ENCODE data around the gene INTS11. TPM values are rescaled to one million over a fixed set of nuclear protein-coding genes. Genes with fewer than 3 reads are reported as not detected.

INTS11 gene
- total and polyA plus RNA-seq, 12 donors = 53.0 to 601 (median 88.8) TPM

DNA sequence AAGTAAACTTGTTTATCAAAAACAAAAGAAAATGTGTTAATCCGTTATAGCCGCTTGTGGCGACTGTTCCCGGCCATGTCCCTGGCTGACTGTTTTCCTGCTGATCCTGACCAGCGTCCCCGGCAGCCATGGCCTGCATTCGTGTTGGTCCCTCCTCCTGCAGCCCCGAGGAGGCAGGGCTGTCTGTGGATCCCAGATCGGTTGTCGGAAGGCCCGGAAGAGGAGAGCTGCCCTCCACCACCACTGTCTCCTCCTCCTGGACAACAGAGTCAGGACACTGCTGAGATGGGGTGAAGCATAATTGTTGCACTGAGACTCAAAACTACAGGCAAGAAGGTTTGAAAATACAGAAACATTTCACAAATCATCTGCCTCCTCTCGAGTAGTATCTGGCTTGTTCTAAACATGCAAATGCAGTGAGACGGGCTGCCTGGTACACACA is 37.5 kb upstream of the INTS11 start:
- Histone ChIP-seq H3K4me3 (no peak overlapping the region), H3K4me1 (replicated peaks in 1 of 2) (no peaks in the 10 kb centered on the region), H3K36me3 (replicated peaks in 1 of 2) (no peaks in the 10 kb centered on the region), H3K27ac (peak overlapping the region in 2 of 5 donors; percentile 50 to 87), H3K27me3 (no peaks in the 10 kb centered on the region), H3K9me3 (replicated peaks in 1 of 3) (no peaks in the 10 kb centered on the region)
- 13 to 18% (median 14%) methylated on average over 13 of the region's 13 CpGs for WGBS, 4 donors
- DNase-seq = peak in 5 of 7 donors; percentile 31 to 63 (median 57)
- no peak for TF ChIP-seq POLR2A (IDR thresholded peaks at IDR 0.05)
- TF ChIP-seq, protein P1, sequence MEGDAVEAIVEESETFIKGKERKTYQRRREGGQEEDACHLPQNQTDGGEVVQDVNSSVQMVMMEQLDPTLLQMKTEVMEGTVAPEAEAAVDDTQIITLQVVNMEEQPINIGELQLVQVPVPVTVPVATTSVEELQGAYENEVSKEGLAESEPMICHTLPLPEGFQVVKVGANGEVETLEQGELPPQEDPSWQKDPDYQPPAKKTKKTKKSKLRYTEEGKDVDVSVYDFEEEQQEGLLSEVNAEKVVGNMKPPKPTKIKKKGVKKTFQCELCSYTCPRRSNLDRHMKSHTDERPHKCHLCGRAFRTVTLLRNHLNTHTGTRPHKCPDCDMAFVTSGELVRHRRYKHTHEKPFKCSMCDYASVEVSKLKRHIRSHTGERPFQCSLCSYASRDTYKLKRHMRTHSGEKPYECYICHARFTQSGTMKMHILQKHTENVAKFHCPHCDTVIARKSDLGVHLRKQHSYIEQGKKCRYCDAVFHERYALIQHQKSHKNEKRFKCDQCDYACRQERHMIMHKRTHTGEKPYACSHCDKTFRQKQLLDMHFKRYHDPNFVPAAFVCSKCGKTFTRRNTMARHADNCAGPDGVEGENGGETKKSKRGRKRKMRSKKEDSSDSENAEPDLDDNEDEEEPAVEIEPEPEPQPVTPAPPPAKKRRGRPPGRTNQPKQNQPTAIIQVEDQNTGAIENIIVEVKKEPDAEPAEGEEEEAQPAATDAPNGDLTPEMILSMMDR (IDR thresholded peaks at IDR 0.05) = peak in 1 of 6 experiments; percentile 18
- intact Hi-C loops (cut with DNase I) = no loop called here

DNA sequence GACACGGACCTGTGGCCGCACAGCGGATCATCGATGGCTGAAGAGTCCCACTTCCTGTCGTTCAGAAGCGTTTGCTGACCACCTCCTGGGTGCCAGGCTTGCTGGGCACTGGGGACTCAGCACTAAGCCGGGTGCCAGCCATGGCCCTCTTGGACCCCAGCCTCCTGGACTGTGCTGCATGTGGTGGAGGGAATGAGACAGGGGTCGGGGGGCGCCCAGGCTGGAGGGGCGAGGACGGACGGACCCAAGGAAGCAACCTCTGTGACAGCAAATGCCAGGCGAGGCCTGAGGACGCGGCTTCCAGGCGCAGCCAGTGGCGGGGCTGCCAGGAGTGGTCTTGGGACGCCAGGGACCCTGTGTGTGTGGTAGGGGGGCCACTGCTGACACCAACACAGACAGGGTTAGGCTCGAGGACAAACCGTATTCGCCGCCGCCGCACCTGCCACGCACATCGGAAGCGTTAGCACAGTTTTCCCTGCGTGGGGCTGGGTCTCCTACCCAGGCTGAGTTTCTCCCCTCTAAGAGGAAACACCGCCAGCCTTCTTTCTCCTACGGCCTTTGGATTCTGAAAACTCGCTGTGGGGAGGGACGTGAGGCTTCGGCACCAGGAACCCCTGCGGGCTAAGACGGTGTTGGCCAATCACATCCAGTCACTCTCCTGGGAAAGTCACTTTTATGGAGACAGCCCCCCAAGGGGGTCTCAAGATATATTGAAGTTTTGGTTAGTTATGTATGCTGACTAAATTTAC is 36.9 kb upstream of the INTS11 start:
- H3K4me1 ChIP-seq (replicated peaks in 1 of 2) = no peaks in the 10 kb centered on the region
- H3K36me3 ChIP-seq (replicated peaks in 1 of 2) = no peaks in the 10 kb centered on the region
- no peak overlapping the region for H3K4me3 ChIP-seq
- DNase-seq = peak in 1 of 7 donors; percentile 8
- TF ChIP-seq POLR2A (IDR thresholded peaks at IDR 0.05) = no peak
- TF ChIP-seq, protein P1 (IDR thresholded peaks at IDR 0.05) = no peak
- 75 to 80% (median 77%) methylated on average over 26 to 35 of the region's 35 CpGs for WGBS, 4 donors
- no peaks in the 10 kb centered on the region for H3K9me3 ChIP-seq (replicated peaks in 1 of 3)
- intact Hi-C loops (cut with DNase I) = no loop called here
- peak overlapping the region in 2 of 5 donors; percentile 50 to 87 for H3K27ac ChIP-seq
- no peaks in the 10 kb centered on the region for H3K27me3 ChIP-seq

DNA sequence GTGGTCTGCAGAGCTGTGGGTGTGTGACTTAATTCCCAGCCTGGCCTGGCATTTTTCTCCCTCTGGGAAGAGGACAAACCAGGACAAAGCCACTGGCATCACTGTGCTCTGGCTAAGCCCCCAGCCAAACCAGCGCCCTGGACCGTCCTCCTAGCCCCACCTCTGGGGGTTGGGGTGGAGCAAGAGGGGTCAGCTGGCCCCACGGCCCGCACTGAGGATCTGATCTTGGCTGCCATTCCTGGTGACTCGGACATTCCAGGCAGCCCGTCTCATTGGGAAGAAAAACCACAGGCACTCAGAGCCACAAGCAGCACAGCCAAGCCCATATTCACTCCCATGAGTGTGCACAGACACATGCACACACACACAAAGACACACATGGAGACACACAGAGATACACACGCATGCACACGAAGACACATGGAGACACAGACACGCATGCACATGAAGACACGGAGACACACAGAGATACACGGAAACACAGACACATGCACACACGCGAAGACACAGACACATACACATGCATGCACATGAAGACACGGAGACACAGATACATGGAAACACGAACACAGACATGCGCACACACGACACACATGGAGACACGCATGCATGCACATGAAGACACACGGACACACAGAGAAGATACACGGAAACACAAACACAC is 36.2 kb upstream of the INTS11 start:
- Histone ChIP-seq H3K4me3 (no peak overlapping the region), H3K9me3 (replicated peaks in 1 of 3) (no peaks in the 10 kb centered on the region), H3K36me3 (replicated peaks in 1 of 2) (no peaks in the 10 kb centered on the region), H3K27ac (peak overlapping the region in 3 of 5 donors; percentile 16 to 87 (median 72)), H3K27me3 (no peaks in the 10 kb centered on the region), H3K4me1 (replicated peaks in 1 of 2) (no peaks in the 10 kb centered on the region)
- DNase-seq = peak in 3 of 7 donors; percentile 35 to 53 (median 53)
- intact Hi-C loops (cut with DNase I) = no loop called here
- no peak for TF ChIP-seq POLR2A (IDR thresholded peaks at IDR 0.05)
- TF ChIP-seq, protein P1 (IDR thresholded peaks at IDR 0.05) = no peak
- whole genome bisulfite sequencing, 4 donors = 64 to 91% (median 75%) methylated on average over 14 to 20 of the region's 20 CpGs

GRCh38 chr1:1359664-1360468 is 35.4 kb upstream of the INTS11 start:
- Histone ChIP-seq H3K36me3 (replicated peaks in 1 of 2) (no peaks in the 10 kb centered on the region), H3K4me3 (no peak overlapping the region), H3K4me1 (replicated peaks in 1 of 2) (peaks cover 0 to 4% of the 10 kb centered on the region in 2 donors), H3K27ac (peak overlapping the region in 4 of 5 donors; percentile 16 to 87 (median 70)), H3K27me3 (peaks cover under 1% of the 10 kb centered on the region), H3K9me3 (replicated peaks in 1 of 3) (no peaks in the 10 kb centered on the region)
- TF ChIP-seq, protein P1 (IDR thresholded peaks at IDR 0.05) = no peak
- TF ChIP-seq POLR2A (IDR thresholded peaks at IDR 0.05) = no peak
- 40 to 48% (median 47%) methylated on average over 14 to 28 of the region's 28 CpGs for WGBS, 4 donors
- intact Hi-C loops (cut with DNase I) = no loop called here
- peak in 2 of 7 donors; percentile 4 to 9 for DNase-seq
